H9 (cell line): Measurements from ENCODE around the gene KIF26B. TPM values are rescaled to one million over a fixed set of nuclear protein-coding genes. Genes with fewer than 3 reads are reported as not detected.

Source experiments
- DNase-seq: peaks from one replicate; pipeline ENCODE4 v3.0.0-alpha.2; 2017
- H2AFZ ChIP-seq: one replicate; pipeline ENCODE4 v1.6.1; 2013; ENCODE audit warnings: mild to moderate bottlenecking, low read length, control low read depth, moderate library complexity
- H2AK5ac ChIP-seq: 2 replicates; pipeline ENCODE4 v1.6.1; 2013; ENCODE audit warnings: low read length, control low read depth, mixed read lengths; ENCODE audit not compliant: insufficient read length
- H2BK120ac ChIP-seq: one replicate; pipeline ENCODE4 v1.6.1; 2013; ENCODE audit warnings: low read depth, mild to moderate bottlenecking, low read length, control low read depth, inconsistent platforms; ENCODE audit not compliant: poor library complexity, severe bottlenecking
- H2BK12ac ChIP-seq: 2 replicates; pipeline ENCODE4 v1.6.1; 2013; ENCODE audit warnings: low read length, control low read depth, mixed read lengths, low read depth; ENCODE audit not compliant: insufficient read length
- H2BK15ac ChIP-seq: 2 replicates; pipeline ENCODE4 v1.6.1; 2013; ENCODE audit warnings: low read depth, low read length, control low read depth
- H2BK20ac ChIP-seq: one replicate; pipeline ENCODE4 v1.6.1; 2013; ENCODE audit warnings: low read depth, mild to moderate bottlenecking, low read length, control low read depth, inconsistent platforms; ENCODE audit not compliant: poor library complexity, severe bottlenecking
- H2BK5ac ChIP-seq: 2 replicates; pipeline ENCODE4 v1.6.1; 2013; ENCODE audit warnings: low read length, control low read depth, mixed read lengths; ENCODE audit not compliant: insufficient read length
- H3K14ac ChIP-seq: 2 replicates; pipeline ENCODE4 v1.6.1; 2013; ENCODE audit warnings: low read length, control low read depth; ENCODE audit not compliant: insufficient read depth
- H3K18ac ChIP-seq: 2 replicates; pipeline ENCODE4 v1.6.1; 2013; ENCODE audit warnings: low read depth, mild to moderate bottlenecking, mixed read lengths, low read length, control low read depth; ENCODE audit not compliant: insufficient read length
- H3K23ac ChIP-seq: 2 replicates; pipeline ENCODE4 v1.6.1; 2013; ENCODE audit warnings: low read length, control low read depth, mixed read lengths, low read depth; ENCODE audit not compliant: insufficient read length
- H3K23me2 ChIP-seq: 2 replicates; pipeline ENCODE4 v1.6.1; 2013; ENCODE audit warnings: low read depth, mild to moderate bottlenecking, mixed read lengths, low read length, control low read depth; ENCODE audit not compliant: insufficient read length, poor library complexity, severe bottlenecking
- H3K27ac ChIP-seq: 2 replicates; pipeline ENCODE4 v1.5.1; 2013; ENCODE audit warnings: low read length, control low read depth, mixed read lengths, low read depth; ENCODE audit not compliant: insufficient read length
- H3K27me3 ChIP-seq: 2 replicates; pipeline ENCODE4 v1.6.1; 2013; ENCODE audit warnings: low read length, control low read depth, inconsistent platforms; ENCODE audit not compliant: insufficient read depth
- H3K4ac ChIP-seq: 2 replicates; pipeline ENCODE4 v1.6.1; 2013; ENCODE audit warnings: low read depth, mild to moderate bottlenecking, control low read depth, inconsistent platforms, low read length, moderate library complexity
- H3K4me1 ChIP-seq: 2 replicates; pipeline ENCODE4 v1.6.1; 2013; ENCODE audit warnings: low read length, control low read depth, inconsistent platforms; ENCODE audit not compliant: insufficient read depth
- H3K4me2 ChIP-seq: 2 replicates; pipeline ENCODE4 v1.6.1; 2013; ENCODE audit warnings: low read length, control low read depth, mixed read lengths; ENCODE audit not compliant: insufficient read length, insufficient read depth
- H3K56ac ChIP-seq: 2 replicates; pipeline ENCODE4 v1.6.1; 2013; ENCODE audit warnings: low read depth, mild to moderate bottlenecking, mixed read lengths, low read length, control low read depth; ENCODE audit not compliant: insufficient read length
- H3K79me1 ChIP-seq: 2 replicates; pipeline ENCODE4 v1.6.1; 2013; ENCODE audit warnings: low read depth, mild to moderate bottlenecking, moderate library complexity, low read length, control low read depth, inconsistent platforms; ENCODE audit not compliant: insufficient read depth, poor library complexity, severe bottlenecking
- H3K79me2 ChIP-seq: 2 replicates; pipeline ENCODE4 v1.6.1; 2013; ENCODE audit warnings: low read length, control low read depth, inconsistent platforms; ENCODE audit not compliant: insufficient read depth
- H3K9ac ChIP-seq: 2 replicates; pipeline ENCODE4 v1.6.1; 2013; ENCODE audit warnings: low read length, control low read depth, mixed read lengths; ENCODE audit not compliant: insufficient read length; ENCODE audit errors: extremely low read depth
- H3K9me3 ChIP-seq: one replicate; pipeline ENCODE4 v1.6.1; 2013; ENCODE audit warnings: low read depth, low read length, inconsistent platforms; ENCODE audit not compliant: control insufficient read depth
- H3T11ph ChIP-seq: one replicate; pipeline ENCODE4 v1.6.1; 2013; ENCODE audit warnings: mild to moderate bottlenecking, low read length, control low read depth, inconsistent platforms
- H4K20me1 ChIP-seq: one replicate; pipeline ENCODE4 v1.6.1; 2013; ENCODE audit not compliant: control insufficient read depth, insufficient read length, insufficient read depth
- H4K5ac ChIP-seq: 2 replicates; pipeline ENCODE4 v1.6.1; 2013; ENCODE audit warnings: low read depth, mild to moderate bottlenecking, mixed read lengths, low read length, control low read depth; ENCODE audit not compliant: insufficient read length
- H4K8ac ChIP-seq: replicated peaks from 2 replicates; pipeline ENCODE4 v1.6.1; 2013; ENCODE audit warnings: low read length, control low read depth, mixed read lengths, low read depth; ENCODE audit not compliant: insufficient read length
- H4K91ac ChIP-seq: 2 replicates; pipeline ENCODE4 v1.6.1; 2013; ENCODE audit warnings: low read depth, mild to moderate bottlenecking, moderate library complexity, mixed read lengths, low read length, control low read depth; ENCODE audit not compliant: insufficient read length
- H3K27ac Mint-ChIP-seq, 3 experiments: 2 replicates in 2 of 3; 3 replicates in 1 of 3; pipeline ENCODE4 v1.8.0; 2020 to 2021; ENCODE audit warnings: mixed read lengths in 3 of 3, mild to moderate bottlenecking in 1 of 3, moderate library complexity in 1 of 3
- H3K27me3 Mint-ChIP-seq: 2 replicates; pipeline ENCODE4 v1.8.0; 2021; ENCODE audit warnings: low read depth, mild to moderate bottlenecking, moderate library complexity, mixed read lengths
- H3K36me3 Mint-ChIP-seq, 3 experiments: 2 replicates in 2 of 3; 3 replicates in 1 of 3; pipeline ENCODE4 v1.8.0; 2020 to 2021; ENCODE audit warnings: low read depth in 3 of 3, mixed read lengths in 3 of 3; ENCODE audit not compliant: insufficient read depth in 1 of 3
- H3K4me1 Mint-ChIP-seq, 2 experiments: 2 replicates each; pipeline ENCODE4 v1.8.0; 2020; ENCODE audit warnings: mixed read lengths in 2 of 2
- H3K4me3 Mint-ChIP-seq, 2 experiments: 2 replicates in 1 of 2; 3 replicates in 1 of 2; pipeline ENCODE4 v1.8.0; 2020 to 2021; ENCODE audit warnings: mild to moderate bottlenecking in 2 of 2, mixed read lengths in 2 of 2, moderate library complexity in 1 of 2
- H3K9me3 Mint-ChIP-seq, 2 experiments: 2 replicates in 1 of 2; 3 replicates in 1 of 2; pipeline ENCODE4 v1.8.0; 2020; ENCODE audit warnings: mild to moderate bottlenecking in 2 of 2, mixed read lengths in 2 of 2, moderate library complexity in 1 of 2
- WGBS: extraction: QIAGEN DNeasy Blood & Tissue Kit; methylation state at CpG from one replicate; pipeline ENCODE4 v1.1.7; 2013; ENCODE audit warnings: missing lambda C conversion rate, low lambda C conversion rate, mixed read lengths; ENCODE audit not compliant: insufficient read length; ENCODE audit errors: extremely low coverage; 5-methylcytosine and 5-hydroxymethylcytosine counted together
- total RNA-seq: library from RNA; stranded (reverse); gene quantifications from 2 replicates; pipeline ENCODE4 v1.2.1, GENCODE V29; 2021
- TF ChIP-seq, protein P1 (sequence below): fragments of 200-600 bp; sonication (generic); conservative IDR thresholded peaks from 3 replicates; pipeline ENCODE4 v1.8.0; 2021; ENCODE audit warnings: antibody characterized with exemption, mild to moderate bottlenecking

Gene KIF26B
- total RNA-seq, 1 experiment from 2014 or later = 0.13 TPM

DNA sequence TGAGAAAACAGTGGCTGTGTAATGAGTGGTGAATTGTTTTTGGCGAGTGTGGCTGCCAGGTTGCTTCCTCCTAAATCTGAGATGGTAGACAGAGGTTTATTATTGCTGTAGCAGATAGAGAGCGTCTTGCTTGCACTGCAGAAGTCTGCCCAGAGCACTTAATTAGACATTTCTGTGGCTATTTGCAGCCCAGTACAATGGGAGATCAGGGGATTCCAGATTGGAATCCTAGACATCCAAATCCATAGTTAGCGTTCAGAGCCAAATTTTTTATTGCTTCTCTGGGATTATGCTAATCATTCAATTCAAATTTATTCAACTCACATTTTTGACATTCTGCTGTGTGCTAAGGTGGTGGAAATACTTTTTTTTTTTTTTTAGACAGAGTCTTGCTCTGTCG lies 30.0 kb downstream of the KIF26B start:
- no peak overlapping the region for H4K91ac ChIP-seq
- no peak overlapping the region for H2BK20ac ChIP-seq
- no peak overlapping the region for H2BK120ac ChIP-seq
- no peak overlapping the region for H2BK12ac ChIP-seq
- no peaks in the 10 kb centered on the region for H3K4me1 ChIP-seq
- H3K27ac Mint-ChIP-seq = no peak overlapping the region
- no peak overlapping the region for H3K9ac ChIP-seq
- H3T11ph ChIP-seq = no peak overlapping the region
- H3K4ac ChIP-seq = no peak overlapping the region
- H3K4me1 Mint-ChIP-seq = peaks cover 24 to 28% of the 10 kb centered on the region in 2 experiments
- H3K23ac ChIP-seq = no peak overlapping the region
- H4K8ac ChIP-seq = no peak overlapping the region
- TF ChIP-seq, protein P1, sequence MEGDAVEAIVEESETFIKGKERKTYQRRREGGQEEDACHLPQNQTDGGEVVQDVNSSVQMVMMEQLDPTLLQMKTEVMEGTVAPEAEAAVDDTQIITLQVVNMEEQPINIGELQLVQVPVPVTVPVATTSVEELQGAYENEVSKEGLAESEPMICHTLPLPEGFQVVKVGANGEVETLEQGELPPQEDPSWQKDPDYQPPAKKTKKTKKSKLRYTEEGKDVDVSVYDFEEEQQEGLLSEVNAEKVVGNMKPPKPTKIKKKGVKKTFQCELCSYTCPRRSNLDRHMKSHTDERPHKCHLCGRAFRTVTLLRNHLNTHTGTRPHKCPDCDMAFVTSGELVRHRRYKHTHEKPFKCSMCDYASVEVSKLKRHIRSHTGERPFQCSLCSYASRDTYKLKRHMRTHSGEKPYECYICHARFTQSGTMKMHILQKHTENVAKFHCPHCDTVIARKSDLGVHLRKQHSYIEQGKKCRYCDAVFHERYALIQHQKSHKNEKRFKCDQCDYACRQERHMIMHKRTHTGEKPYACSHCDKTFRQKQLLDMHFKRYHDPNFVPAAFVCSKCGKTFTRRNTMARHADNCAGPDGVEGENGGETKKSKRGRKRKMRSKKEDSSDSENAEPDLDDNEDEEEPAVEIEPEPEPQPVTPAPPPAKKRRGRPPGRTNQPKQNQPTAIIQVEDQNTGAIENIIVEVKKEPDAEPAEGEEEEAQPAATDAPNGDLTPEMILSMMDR = no peak
- no peaks in the 10 kb centered on the region for H3K36me3 Mint-ChIP-seq
- no peak overlapping the region for H2AK5ac ChIP-seq
- no peaks in the 10 kb centered on the region for H3K27me3 ChIP-seq
- no peaks in the 10 kb centered on the region for H3K23me2 ChIP-seq
- no peak overlapping the region for H2AFZ ChIP-seq
- H3K18ac ChIP-seq = no peak overlapping the region
- no peak overlapping the region for H3K56ac ChIP-seq
- no peak overlapping the region for H4K5ac ChIP-seq
- no peak overlapping the region for H3K14ac ChIP-seq
- no peaks in the 10 kb centered on the region for H3K79me2 ChIP-seq
- no peaks in the 10 kb centered on the region for H4K20me1 ChIP-seq
- H3K4me3 Mint-ChIP-seq = no peak overlapping the region
- H3K79me1 ChIP-seq = no peaks in the 10 kb centered on the region
- H3K9me3 Mint-ChIP-seq = no peaks in the 10 kb centered on the region
- DNase-seq = no peak
- H3K4me2 ChIP-seq = no peak overlapping the region
- H3K9me3 ChIP-seq = no peaks in the 10 kb centered on the region
- H3K27ac ChIP-seq = no peak overlapping the region
- no peak overlapping the region for H2BK5ac ChIP-seq
- no peak overlapping the region for H2BK15ac ChIP-seq
- H3K27me3 Mint-ChIP-seq = no peaks in the 10 kb centered on the region; the same call in 1 of the 2 replicates
- no CpG with 5 or more reads among the region's 4 CpGs for WGBS
